Astrocyte (in vitro differentiated cells and primary cell): Measurements from ENCODE around the gene VPS41. TPM values are rescaled to one million over a fixed set of nuclear protein-coding genes. Genes with fewer than 3 reads are reported as not detected.

ENCODE experiments used
- DNase-seq: peaks from one replicate; pipeline ENCODE4 v3.0.0-alpha.2; 2010; ENCODE audit warnings: low read depth
- FAIRE-seq: peaks from 2 replicates; lab custom pipeline; 2011; peaks lifted over from hg19 to GRCh38; lab: Jason Lieb, UNC
- H2AFZ ChIP-seq: 2 replicates; pipeline ENCODE4 v1.6.0; 2012; ENCODE audit warnings: low read depth, low read length, inconsistent platforms
- H3K27ac ChIP-seq: 2 replicates; pipeline ENCODE4 v1.5.1; 2011; ENCODE audit warnings: low read depth, low read length, inconsistent platforms
- H3K27me3 ChIP-seq: 2 replicates; pipeline ENCODE4 v1.6.0; 2011; ENCODE audit warnings: low read length, inconsistent platforms; ENCODE audit not compliant: insufficient read depth
- H3K36me3 ChIP-seq: 2 replicates; pipeline ENCODE4 v1.5.1; 2011; ENCODE audit warnings: low read length, inconsistent platforms; ENCODE audit not compliant: insufficient read depth
- H3K4me1 ChIP-seq: 2 replicates; pipeline ENCODE4 v1.5.1; 2011; ENCODE audit warnings: low read length, inconsistent platforms; ENCODE audit not compliant: insufficient read depth
- H3K4me2 ChIP-seq: 2 replicates; pipeline ENCODE4 v1.6.0; 2012; ENCODE audit warnings: low read length, inconsistent platforms
- H3K4me3 ChIP-seq: 2 replicates; pipeline ENCODE4 v1.5.1; 2011; ENCODE audit warnings: low read depth, mild to moderate bottlenecking, low read length, inconsistent platforms; ENCODE audit not compliant: insufficient read depth
- H3K79me2 ChIP-seq: 2 replicates; pipeline ENCODE4 v1.6.0; 2012; ENCODE audit warnings: mild to moderate bottlenecking, low read length, inconsistent platforms; ENCODE audit not compliant: insufficient read depth
- H3K9ac ChIP-seq: 2 replicates; pipeline ENCODE4 v1.6.0; 2012; ENCODE audit warnings: mild to moderate bottlenecking, low read length, inconsistent platforms
- H3K9me3 ChIP-seq: 2 replicates; pipeline ENCODE4 v1.5.1; 2012; ENCODE audit warnings: low read depth, mild to moderate bottlenecking, low read length, inconsistent platforms; ENCODE audit not compliant: insufficient read depth
- H4K20me1 ChIP-seq: 2 replicates; pipeline ENCODE4 v1.6.0; 2012; ENCODE audit warnings: low read length, inconsistent platforms; ENCODE audit not compliant: insufficient read depth
- H3K27ac Mint-ChIP-seq: one replicate; pipeline ENCODE4 v1.8.0; 2021; ENCODE audit warnings: mild to moderate bottlenecking, mixed read lengths; ENCODE audit not compliant: unreplicated experiment
- H3K27me3 Mint-ChIP-seq: one replicate; pipeline ENCODE4 v1.8.0; 2021; ENCODE audit warnings: low read depth, mixed read lengths; ENCODE audit not compliant: unreplicated experiment
- H3K36me3 Mint-ChIP-seq: one replicate; pipeline ENCODE4 v1.8.0; 2021; ENCODE audit warnings: low read depth, mixed read lengths; ENCODE audit not compliant: unreplicated experiment
- H3K4me1 Mint-ChIP-seq: one replicate; pipeline ENCODE4 v1.8.0; 2021; ENCODE audit warnings: low read depth, mixed read lengths; ENCODE audit not compliant: unreplicated experiment
- H3K4me3 Mint-ChIP-seq: one replicate; pipeline ENCODE4 v1.8.0; 2021; ENCODE audit warnings: mild to moderate bottlenecking, moderate library complexity, mixed read lengths; ENCODE audit not compliant: unreplicated experiment
- H3K9me3 Mint-ChIP-seq: one replicate; pipeline ENCODE4 v1.8.0; 2021; ENCODE audit warnings: mild to moderate bottlenecking, mixed read lengths; ENCODE audit not compliant: unreplicated experiment
- CTCF ChIP-seq: IDR thresholded peaks from 2 replicates; pipeline ENCODE4 v1.5.1; 2011; ENCODE audit warnings: low read depth, mild to moderate bottlenecking, inconsistent platforms, low read length, moderate library complexity; ENCODE audit not compliant: insufficient read depth
- EZH2 ChIP-seq: IDR thresholded peaks from 2 replicates; pipeline ENCODE4 v1.6.1; 2012; ENCODE audit warnings: mild to moderate bottlenecking, low read length, inconsistent platforms; ENCODE audit not compliant: insufficient read depth
- total RNA-seq: library from RNA; stranded (reverse); gene quantifications from 2 replicates; pipeline ENCODE4 v1.2.1, GENCODE V29; 2021

Gene VPS41
- total RNA-seq, 1 donor from 2014 or later, result 93.6 TPM

- Histone ChIP-seq H3K4me2 (no peak overlapping the region), H3K27me3 (peaks cover 2% of the 10 kb centered on the region), H3K36me3 (no peaks in the 10 kb centered on the region), H4K20me1 (no peaks in the 10 kb centered on the region), H3K4me1 (peaks cover 4% of the 10 kb centered on the region), H3K9ac (no peak overlapping the region), H2AFZ (no peak overlapping the region), H3K9me3 (no peaks in the 10 kb centered on the region), H3K79me2 (no peaks in the 10 kb centered on the region), H3K4me3 (no peak overlapping the region), H3K27ac (no peak overlapping the region)
- Mint-ChIP-seq H3K36me3 (no peaks in the 10 kb centered on the region), H3K27me3 (no peaks in the 10 kb centered on the region), H3K4me3 (no peak overlapping the region), H3K27ac (no peak overlapping the region), H3K4me1 (peaks cover 10% of the 10 kb centered on the region), H3K9me3 (no peaks in the 10 kb centered on the region)
- DNase-seq (no peak), FAIRE-seq (no peak)
- TF ChIP-seq CTCF (no peak), EZH2 (no peak)
These were observed 19.5 kb upstream of the VPS41 start for GRCh38 chr7:38928506-38928905.

GRCh38 chr7:38927751-38928150 is 18.8 kb upstream of the VPS41 start:
- H3K27ac ChIP-seq, result no peak overlapping the region
- peaks cover 4% of the 10 kb centered on the region for H3K4me1 ChIP-seq
- Mint-ChIP-seq H3K4me1 (peaks cover 10% of the 10 kb centered on the region), H3K27ac (no peak overlapping the region), H3K27me3 (no peaks in the 10 kb centered on the region), H3K9me3 (no peaks in the 10 kb centered on the region), H3K36me3 (no peaks in the 10 kb centered on the region), H3K4me3 (no peak overlapping the region)
- no peaks in the 10 kb centered on the region for H3K79me2 ChIP-seq
- FAIRE-seq (no peak), DNase-seq (no peak)
- H3K4me3 ChIP-seq, result no peak overlapping the region
- no peak for TF ChIP-seq EZH2
- TF ChIP-seq CTCF, result no peak
- no peak overlapping the region for H3K9ac ChIP-seq
- no peak overlapping the region for H2AFZ ChIP-seq
- no peak overlapping the region for H3K4me2 ChIP-seq
- no peaks in the 10 kb centered on the region for H3K9me3 ChIP-seq
- no peaks in the 10 kb centered on the region for H4K20me1 ChIP-seq
- H3K27me3 ChIP-seq, result peaks cover 2% of the 10 kb centered on the region
- H3K36me3 ChIP-seq, result no peaks in the 10 kb centered on the region

DNA sequence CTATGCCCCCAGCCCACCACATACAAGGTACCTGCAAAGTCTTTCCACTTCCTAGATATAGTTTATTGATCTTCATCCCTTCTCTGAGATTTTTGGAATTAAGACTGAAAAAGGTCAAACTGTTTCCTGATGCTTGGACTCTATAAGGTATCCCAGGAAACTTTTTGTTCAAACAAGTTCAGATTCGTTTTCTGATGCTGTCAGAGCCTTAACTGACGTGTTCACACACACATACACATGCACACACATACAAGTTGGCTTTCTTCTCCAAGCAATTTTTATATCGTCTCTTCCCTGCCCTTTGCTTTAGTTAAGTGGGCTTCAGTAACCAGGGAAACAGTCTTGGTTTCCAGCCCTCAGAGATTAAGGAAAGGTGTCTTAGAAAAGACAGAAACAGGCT is 11.7 kb upstream of the VPS41 start:
- no peak overlapping the region for H3K27ac Mint-ChIP-seq
- Histone ChIP-seq H3K4me2 (no peak overlapping the region), H2AFZ (no peak overlapping the region), H3K27me3 (no peaks in the 10 kb centered on the region), H3K79me2 (no peaks in the 10 kb centered on the region), H3K9me3 (no peaks in the 10 kb centered on the region), H3K4me3 (no peak overlapping the region), H3K4me1 (no peaks in the 10 kb centered on the region), H3K27ac (no peak overlapping the region), H4K20me1 (no peaks in the 10 kb centered on the region), H3K9ac (no peak overlapping the region), H3K36me3 (no peaks in the 10 kb centered on the region)
- no peaks in the 10 kb centered on the region for H3K4me1 Mint-ChIP-seq
- peaks cover 2% of the 10 kb centered on the region for H3K9me3 Mint-ChIP-seq
- no peaks in the 10 kb centered on the region for H3K36me3 Mint-ChIP-seq
- FAIRE-seq (no peak), DNase-seq (no peak)
- TF ChIP-seq CTCF (no peak), EZH2 (no peak)
- no peaks in the 10 kb centered on the region for H3K27me3 Mint-ChIP-seq
- no peak overlapping the region for H3K4me3 Mint-ChIP-seq
